ENCODE results near the gene TRAF7. TPM values are rescaled to one million over a fixed set of nuclear protein-coding genes. Genes with fewer than 3 reads are reported as not detected.
A peak's percentile ranks its signal among the peaks of the same experiment; 100 is the strongest.

Gene TRAF7
- total and polyA plus RNA-seq, 2 of the 13 experiments (the other 11 are each of a cell fraction or from before 2014, with no cell fraction given) = 47.9 to 65.6 TPM

DNA sequence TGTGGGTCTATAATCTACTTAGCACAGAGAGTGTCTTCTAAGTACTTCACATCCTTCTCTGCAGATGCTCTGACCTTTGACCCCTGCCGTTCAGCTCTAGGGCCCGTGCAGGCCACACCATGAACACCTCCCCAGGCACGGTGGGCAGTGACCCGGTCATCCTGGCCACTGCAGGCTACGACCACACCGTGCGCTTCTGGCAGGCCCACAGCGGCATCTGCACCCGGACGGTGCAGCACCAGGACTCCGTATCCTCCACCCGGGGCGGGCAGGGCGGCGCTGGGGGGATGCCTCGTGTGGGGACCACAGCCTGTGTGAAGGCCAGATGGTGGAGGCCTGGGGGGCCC lies 50.4 kb downstream of the TRAF7 start (continued):
- TF ChIP-seq, protein P1, sequence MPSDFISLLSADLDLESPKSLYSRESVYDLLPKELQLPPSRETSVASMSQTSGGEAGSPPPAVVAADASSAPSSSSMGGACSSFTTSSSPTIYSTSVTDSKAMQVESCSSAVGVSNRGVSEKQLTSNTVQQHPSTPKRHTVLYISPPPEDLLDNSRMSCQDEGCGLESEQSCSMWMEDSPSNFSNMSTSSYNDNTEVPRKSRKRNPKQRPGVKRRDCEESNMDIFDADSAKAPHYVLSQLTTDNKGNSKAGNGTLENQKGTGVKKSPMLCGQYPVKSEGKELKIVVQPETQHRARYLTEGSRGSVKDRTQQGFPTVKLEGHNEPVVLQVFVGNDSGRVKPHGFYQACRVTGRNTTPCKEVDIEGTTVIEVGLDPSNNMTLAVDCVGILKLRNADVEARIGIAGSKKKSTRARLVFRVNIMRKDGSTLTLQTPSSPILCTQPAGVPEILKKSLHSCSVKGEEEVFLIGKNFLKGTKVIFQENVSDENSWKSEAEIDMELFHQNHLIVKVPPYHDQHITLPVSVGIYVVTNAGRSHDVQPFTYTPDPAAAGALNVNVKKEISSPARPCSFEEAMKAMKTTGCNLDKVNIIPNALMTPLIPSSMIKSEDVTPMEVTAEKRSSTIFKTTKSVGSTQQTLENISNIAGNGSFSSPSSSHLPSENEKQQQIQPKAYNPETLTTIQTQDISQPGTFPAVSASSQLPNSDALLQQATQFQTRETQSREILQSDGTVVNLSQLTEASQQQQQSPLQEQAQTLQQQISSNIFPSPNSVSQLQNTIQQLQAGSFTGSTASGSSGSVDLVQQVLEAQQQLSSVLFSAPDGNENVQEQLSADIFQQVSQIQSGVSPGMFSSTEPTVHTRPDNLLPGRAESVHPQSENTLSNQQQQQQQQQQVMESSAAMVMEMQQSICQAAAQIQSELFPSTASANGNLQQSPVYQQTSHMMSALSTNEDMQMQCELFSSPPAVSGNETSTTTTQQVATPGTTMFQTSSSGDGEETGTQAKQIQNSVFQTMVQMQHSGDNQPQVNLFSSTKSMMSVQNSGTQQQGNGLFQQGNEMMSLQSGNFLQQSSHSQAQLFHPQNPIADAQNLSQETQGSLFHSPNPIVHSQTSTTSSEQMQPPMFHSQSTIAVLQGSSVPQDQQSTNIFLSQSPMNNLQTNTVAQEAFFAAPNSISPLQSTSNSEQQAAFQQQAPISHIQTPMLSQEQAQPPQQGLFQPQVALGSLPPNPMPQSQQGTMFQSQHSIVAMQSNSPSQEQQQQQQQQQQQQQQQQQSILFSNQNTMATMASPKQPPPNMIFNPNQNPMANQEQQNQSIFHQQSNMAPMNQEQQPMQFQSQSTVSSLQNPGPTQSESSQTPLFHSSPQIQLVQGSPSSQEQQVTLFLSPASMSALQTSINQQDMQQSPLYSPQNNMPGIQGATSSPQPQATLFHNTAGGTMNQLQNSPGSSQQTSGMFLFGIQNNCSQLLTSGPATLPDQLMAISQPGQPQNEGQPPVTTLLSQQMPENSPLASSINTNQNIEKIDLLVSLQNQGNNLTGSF (CRISPR knock-in tag; IDR thresholded peaks at IDR 0.05) = no peak
- TF ChIP-seq ZNF558 (CRISPR knock-in tag; IDR thresholded peaks at IDR 0.05; ENCODE audit: borderline replicate concordance) (no peak), HMG20B (CRISPR knock-in tag; conservative IDR thresholded peaks at IDR 0.05) (no peak), ZMYM4 (CRISPR knock-in tag; IDR thresholded peaks at IDR 0.05) (no peak), ATF7 (IDR thresholded peaks at IDR 0.05) (no peak), ATF7 (CRISPR knock-in tag; IDR thresholded peaks at IDR 0.05) (0 out of 2 replicates have a peak, but pooled peaks have one; percentile 26), SNAPC2 (CRISPR knock-in tag; IDR thresholded peaks at IDR 0.05) (no peak), HDAC1 (CRISPR knock-in tag; IDR thresholded peaks at IDR 0.05) (no peak), ZNF441 (CRISPR knock-in tag; IDR thresholded peaks at IDR 0.05; ENCODE audit: borderline replicate concordance) (no peak), CENPX (CRISPR knock-in tag; IDR thresholded peaks at IDR 0.05) (no peak), NFIC (IDR thresholded peaks at IDR 0.05; ENCODE audit: low read length) (no peak), ZNF878 (CRISPR knock-in tag; IDR thresholded peaks at IDR 0.05) (no peak), SIX1 (CRISPR knock-in tag; IDR thresholded peaks at IDR 0.05; ENCODE audit: borderline replicate concordance) (no peak), ZNF564 (CRISPR knock-in tag; IDR thresholded peaks at IDR 0.05) (no peak)
- TF ChIP-seq, protein P2, sequence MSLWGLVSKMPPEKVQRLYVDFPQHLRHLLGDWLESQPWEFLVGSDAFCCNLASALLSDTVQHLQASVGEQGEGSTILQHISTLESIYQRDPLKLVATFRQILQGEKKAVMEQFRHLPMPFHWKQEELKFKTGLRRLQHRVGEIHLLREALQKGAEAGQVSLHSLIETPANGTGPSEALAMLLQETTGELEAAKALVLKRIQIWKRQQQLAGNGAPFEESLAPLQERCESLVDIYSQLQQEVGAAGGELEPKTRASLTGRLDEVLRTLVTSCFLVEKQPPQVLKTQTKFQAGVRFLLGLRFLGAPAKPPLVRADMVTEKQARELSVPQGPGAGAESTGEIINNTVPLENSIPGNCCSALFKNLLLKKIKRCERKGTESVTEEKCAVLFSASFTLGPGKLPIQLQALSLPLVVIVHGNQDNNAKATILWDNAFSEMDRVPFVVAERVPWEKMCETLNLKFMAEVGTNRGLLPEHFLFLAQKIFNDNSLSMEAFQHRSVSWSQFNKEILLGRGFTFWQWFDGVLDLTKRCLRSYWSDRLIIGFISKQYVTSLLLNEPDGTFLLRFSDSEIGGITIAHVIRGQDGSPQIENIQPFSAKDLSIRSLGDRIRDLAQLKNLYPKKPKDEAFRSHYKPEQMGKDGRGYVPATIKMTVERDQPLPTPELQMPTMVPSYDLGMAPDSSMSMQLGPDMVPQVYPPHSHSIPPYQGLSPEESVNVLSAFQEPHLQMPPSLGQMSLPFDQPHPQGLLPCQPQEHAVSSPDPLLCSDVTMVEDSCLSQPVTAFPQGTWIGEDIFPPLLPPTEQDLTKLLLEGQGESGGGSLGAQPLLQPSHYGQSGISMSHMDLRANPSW (CRISPR knock-in tag; IDR thresholded peaks at IDR 0.05; ENCODE audit: borderline replicate concordance) = no peak
- TF ChIP-seq, protein P3, sequence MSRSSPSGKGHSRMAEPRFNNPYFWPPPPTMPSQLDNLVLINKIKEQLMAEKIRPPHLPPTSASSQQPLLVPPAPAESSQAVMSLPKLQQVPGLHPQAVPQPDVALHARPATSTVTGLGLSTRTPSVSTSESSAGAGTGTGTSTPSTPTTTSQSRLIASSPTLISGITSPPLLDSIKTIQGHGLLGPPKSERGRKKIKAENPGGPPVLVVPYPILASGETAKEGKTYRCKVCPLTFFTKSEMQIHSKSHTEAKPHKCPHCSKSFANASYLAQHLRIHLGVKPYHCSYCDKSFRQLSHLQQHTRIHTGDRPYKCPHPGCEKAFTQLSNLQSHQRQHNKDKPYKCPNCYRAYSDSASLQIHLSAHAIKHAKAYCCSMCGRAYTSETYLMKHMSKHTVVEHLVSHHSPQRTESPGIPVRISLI (CRISPR knock-in tag; IDR thresholded peaks at IDR 0.05; ENCODE audit: borderline replicate concordance) = no peak
- TF ChIP-seq, protein P4, sequence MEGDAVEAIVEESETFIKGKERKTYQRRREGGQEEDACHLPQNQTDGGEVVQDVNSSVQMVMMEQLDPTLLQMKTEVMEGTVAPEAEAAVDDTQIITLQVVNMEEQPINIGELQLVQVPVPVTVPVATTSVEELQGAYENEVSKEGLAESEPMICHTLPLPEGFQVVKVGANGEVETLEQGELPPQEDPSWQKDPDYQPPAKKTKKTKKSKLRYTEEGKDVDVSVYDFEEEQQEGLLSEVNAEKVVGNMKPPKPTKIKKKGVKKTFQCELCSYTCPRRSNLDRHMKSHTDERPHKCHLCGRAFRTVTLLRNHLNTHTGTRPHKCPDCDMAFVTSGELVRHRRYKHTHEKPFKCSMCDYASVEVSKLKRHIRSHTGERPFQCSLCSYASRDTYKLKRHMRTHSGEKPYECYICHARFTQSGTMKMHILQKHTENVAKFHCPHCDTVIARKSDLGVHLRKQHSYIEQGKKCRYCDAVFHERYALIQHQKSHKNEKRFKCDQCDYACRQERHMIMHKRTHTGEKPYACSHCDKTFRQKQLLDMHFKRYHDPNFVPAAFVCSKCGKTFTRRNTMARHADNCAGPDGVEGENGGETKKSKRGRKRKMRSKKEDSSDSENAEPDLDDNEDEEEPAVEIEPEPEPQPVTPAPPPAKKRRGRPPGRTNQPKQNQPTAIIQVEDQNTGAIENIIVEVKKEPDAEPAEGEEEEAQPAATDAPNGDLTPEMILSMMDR (CRISPR knock-in tag; IDR thresholded peaks at IDR 0.05) = no peak
- TF ChIP-seq, protein P5, sequence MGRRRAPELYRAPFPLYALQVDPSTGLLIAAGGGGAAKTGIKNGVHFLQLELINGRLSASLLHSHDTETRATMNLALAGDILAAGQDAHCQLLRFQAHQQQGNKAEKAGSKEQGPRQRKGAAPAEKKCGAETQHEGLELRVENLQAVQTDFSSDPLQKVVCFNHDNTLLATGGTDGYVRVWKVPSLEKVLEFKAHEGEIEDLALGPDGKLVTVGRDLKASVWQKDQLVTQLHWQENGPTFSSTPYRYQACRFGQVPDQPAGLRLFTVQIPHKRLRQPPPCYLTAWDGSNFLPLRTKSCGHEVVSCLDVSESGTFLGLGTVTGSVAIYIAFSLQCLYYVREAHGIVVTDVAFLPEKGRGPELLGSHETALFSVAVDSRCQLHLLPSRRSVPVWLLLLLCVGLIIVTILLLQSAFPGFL (CRISPR knock-in tag; IDR thresholded peaks at IDR 0.05) = no peak
